H9 (cell line): Measurements from ENCODE around the gene ETFB. TPM values are rescaled to one million over a fixed set of nuclear protein-coding genes. Genes with fewer than 3 reads are reported as not detected.

Experiments
- DNase-seq: peaks from one replicate; pipeline ENCODE4 v3.0.0-alpha.2; 2017
- H2AFZ ChIP-seq: one replicate; pipeline ENCODE4 v1.6.1; 2013; ENCODE audit warnings: mild to moderate bottlenecking, low read length, control low read depth, moderate library complexity
- H2AK5ac ChIP-seq: 2 replicates; pipeline ENCODE4 v1.6.1; 2013; ENCODE audit warnings: low read length, control low read depth, mixed read lengths; ENCODE audit not compliant: insufficient read length
- H2BK120ac ChIP-seq: one replicate; pipeline ENCODE4 v1.6.1; 2013; ENCODE audit warnings: low read depth, mild to moderate bottlenecking, low read length, control low read depth, inconsistent platforms; ENCODE audit not compliant: poor library complexity, severe bottlenecking
- H2BK12ac ChIP-seq: 2 replicates; pipeline ENCODE4 v1.6.1; 2013; ENCODE audit warnings: low read length, control low read depth, mixed read lengths, low read depth; ENCODE audit not compliant: insufficient read length
- H2BK15ac ChIP-seq: 2 replicates; pipeline ENCODE4 v1.6.1; 2013; ENCODE audit warnings: low read depth, low read length, control low read depth
- H2BK20ac ChIP-seq: one replicate; pipeline ENCODE4 v1.6.1; 2013; ENCODE audit warnings: low read depth, mild to moderate bottlenecking, low read length, control low read depth, inconsistent platforms; ENCODE audit not compliant: poor library complexity, severe bottlenecking
- H2BK5ac ChIP-seq: 2 replicates; pipeline ENCODE4 v1.6.1; 2013; ENCODE audit warnings: low read length, control low read depth, mixed read lengths; ENCODE audit not compliant: insufficient read length
- H3K14ac ChIP-seq: 2 replicates; pipeline ENCODE4 v1.6.1; 2013; ENCODE audit warnings: low read length, control low read depth; ENCODE audit not compliant: insufficient read depth
- H3K18ac ChIP-seq: 2 replicates; pipeline ENCODE4 v1.6.1; 2013; ENCODE audit warnings: low read depth, mild to moderate bottlenecking, mixed read lengths, low read length, control low read depth; ENCODE audit not compliant: insufficient read length
- H3K23ac ChIP-seq: 2 replicates; pipeline ENCODE4 v1.6.1; 2013; ENCODE audit warnings: low read length, control low read depth, mixed read lengths, low read depth; ENCODE audit not compliant: insufficient read length
- H3K23me2 ChIP-seq: 2 replicates; pipeline ENCODE4 v1.6.1; 2013; ENCODE audit warnings: low read depth, mild to moderate bottlenecking, mixed read lengths, low read length, control low read depth; ENCODE audit not compliant: insufficient read length, poor library complexity, severe bottlenecking
- H3K27ac ChIP-seq: 2 replicates; pipeline ENCODE4 v1.5.1; 2013; ENCODE audit warnings: low read length, control low read depth, mixed read lengths, low read depth; ENCODE audit not compliant: insufficient read length
- H3K27me3 ChIP-seq: 2 replicates; pipeline ENCODE4 v1.6.1; 2013; ENCODE audit warnings: low read length, control low read depth, inconsistent platforms; ENCODE audit not compliant: insufficient read depth
- H3K4ac ChIP-seq: 2 replicates; pipeline ENCODE4 v1.6.1; 2013; ENCODE audit warnings: low read depth, mild to moderate bottlenecking, control low read depth, inconsistent platforms, low read length, moderate library complexity
- H3K4me1 ChIP-seq: 2 replicates; pipeline ENCODE4 v1.6.1; 2013; ENCODE audit warnings: low read length, control low read depth, inconsistent platforms; ENCODE audit not compliant: insufficient read depth
- H3K4me2 ChIP-seq: 2 replicates; pipeline ENCODE4 v1.6.1; 2013; ENCODE audit warnings: low read length, control low read depth, mixed read lengths; ENCODE audit not compliant: insufficient read length, insufficient read depth
- H3K56ac ChIP-seq: 2 replicates; pipeline ENCODE4 v1.6.1; 2013; ENCODE audit warnings: low read depth, mild to moderate bottlenecking, mixed read lengths, low read length, control low read depth; ENCODE audit not compliant: insufficient read length
- H3K79me1 ChIP-seq: 2 replicates; pipeline ENCODE4 v1.6.1; 2013; ENCODE audit warnings: low read depth, mild to moderate bottlenecking, moderate library complexity, low read length, control low read depth, inconsistent platforms; ENCODE audit not compliant: insufficient read depth, poor library complexity, severe bottlenecking
- H3K79me2 ChIP-seq: 2 replicates; pipeline ENCODE4 v1.6.1; 2013; ENCODE audit warnings: low read length, control low read depth, inconsistent platforms; ENCODE audit not compliant: insufficient read depth
- H3K9ac ChIP-seq: 2 replicates; pipeline ENCODE4 v1.6.1; 2013; ENCODE audit warnings: low read length, control low read depth, mixed read lengths; ENCODE audit not compliant: insufficient read length; ENCODE audit errors: extremely low read depth
- H3K9me3 ChIP-seq: one replicate; pipeline ENCODE4 v1.6.1; 2013; ENCODE audit warnings: low read depth, low read length, inconsistent platforms; ENCODE audit not compliant: control insufficient read depth
- H3T11ph ChIP-seq: one replicate; pipeline ENCODE4 v1.6.1; 2013; ENCODE audit warnings: mild to moderate bottlenecking, low read length, control low read depth, inconsistent platforms
- H4K20me1 ChIP-seq: one replicate; pipeline ENCODE4 v1.6.1; 2013; ENCODE audit not compliant: control insufficient read depth, insufficient read length, insufficient read depth
- H4K5ac ChIP-seq: 2 replicates; pipeline ENCODE4 v1.6.1; 2013; ENCODE audit warnings: low read depth, mild to moderate bottlenecking, mixed read lengths, low read length, control low read depth; ENCODE audit not compliant: insufficient read length
- H4K8ac ChIP-seq: replicated peaks from 2 replicates; pipeline ENCODE4 v1.6.1; 2013; ENCODE audit warnings: low read length, control low read depth, mixed read lengths, low read depth; ENCODE audit not compliant: insufficient read length
- H4K91ac ChIP-seq: 2 replicates; pipeline ENCODE4 v1.6.1; 2013; ENCODE audit warnings: low read depth, mild to moderate bottlenecking, moderate library complexity, mixed read lengths, low read length, control low read depth; ENCODE audit not compliant: insufficient read length
- H3K27ac Mint-ChIP-seq, 3 experiments: 2 replicates in 2 of 3; 3 replicates in 1 of 3; pipeline ENCODE4 v1.8.0; 2020 to 2021; ENCODE audit warnings: mixed read lengths in 3 of 3, mild to moderate bottlenecking in 1 of 3, moderate library complexity in 1 of 3
- H3K27me3 Mint-ChIP-seq: 2 replicates; pipeline ENCODE4 v1.8.0; 2021; ENCODE audit warnings: low read depth, mild to moderate bottlenecking, moderate library complexity, mixed read lengths
- H3K36me3 Mint-ChIP-seq, 3 experiments: 2 replicates in 2 of 3; 3 replicates in 1 of 3; pipeline ENCODE4 v1.8.0; 2020 to 2021; ENCODE audit warnings: low read depth in 3 of 3, mixed read lengths in 3 of 3; ENCODE audit not compliant: insufficient read depth in 1 of 3
- H3K4me1 Mint-ChIP-seq, 2 experiments: 2 replicates each; pipeline ENCODE4 v1.8.0; 2020; ENCODE audit warnings: mixed read lengths in 2 of 2
- H3K4me3 Mint-ChIP-seq, 2 experiments: 2 replicates in 1 of 2; 3 replicates in 1 of 2; pipeline ENCODE4 v1.8.0; 2020 to 2021; ENCODE audit warnings: mild to moderate bottlenecking in 2 of 2, mixed read lengths in 2 of 2, moderate library complexity in 1 of 2
- H3K9me3 Mint-ChIP-seq, 2 experiments: 2 replicates in 1 of 2; 3 replicates in 1 of 2; pipeline ENCODE4 v1.8.0; 2020; ENCODE audit warnings: mild to moderate bottlenecking in 2 of 2, mixed read lengths in 2 of 2, moderate library complexity in 1 of 2
- WGBS: extraction: QIAGEN DNeasy Blood & Tissue Kit; methylation state at CpG from one replicate; pipeline ENCODE4 v1.1.7; 2013; ENCODE audit warnings: missing lambda C conversion rate, low lambda C conversion rate, mixed read lengths; ENCODE audit not compliant: insufficient read length; ENCODE audit errors: extremely low coverage; 5-methylcytosine and 5-hydroxymethylcytosine counted together
- total RNA-seq: library from RNA; stranded (reverse); gene quantifications from 2 replicates; pipeline ENCODE4 v1.2.1, GENCODE V29; 2021
- TF ChIP-seq, protein P1 (sequence below): fragments of 200-600 bp; sonication (generic); conservative IDR thresholded peaks from 3 replicates; pipeline ENCODE4 v1.8.0; 2021; ENCODE audit warnings: antibody characterized with exemption, mild to moderate bottlenecking

Gene ETFB
- total RNA-seq, 1 experiment from 2014 or later = 49.4 TPM

- DNase-seq = no peak
- H2BK120ac ChIP-seq = no peak within 1 kb of the TSS
- peaks cover 6% of the 10 kb centered on the region for H3K23me2 ChIP-seq
- no peak within 1 kb of the TSS for H3K4ac ChIP-seq
- H2BK12ac ChIP-seq = no peak within 1 kb of the TSS
- peaks cover 19% of the 10 kb centered on the region for H3K27me3 Mint-ChIP-seq
- peak within 1 kb of the TSS; percentile 61 to 82 for H3K4me3 Mint-ChIP-seq
- H3K79me1 ChIP-seq = no peaks in the 10 kb centered on the region
- no peak within 1 kb of the TSS for H2AK5ac ChIP-seq
- no peak within 1 kb of the TSS for H3K9ac ChIP-seq
- H3K27me3 ChIP-seq = no peaks in the 10 kb centered on the region
- no peak within 1 kb of the TSS for H3K4me2 ChIP-seq
- no peaks in the 10 kb centered on the region for H3K79me2 ChIP-seq
- H2BK5ac ChIP-seq = no peak within 1 kb of the TSS
- no peak within 1 kb of the TSS for H4K5ac ChIP-seq
- TF ChIP-seq, protein P1, sequence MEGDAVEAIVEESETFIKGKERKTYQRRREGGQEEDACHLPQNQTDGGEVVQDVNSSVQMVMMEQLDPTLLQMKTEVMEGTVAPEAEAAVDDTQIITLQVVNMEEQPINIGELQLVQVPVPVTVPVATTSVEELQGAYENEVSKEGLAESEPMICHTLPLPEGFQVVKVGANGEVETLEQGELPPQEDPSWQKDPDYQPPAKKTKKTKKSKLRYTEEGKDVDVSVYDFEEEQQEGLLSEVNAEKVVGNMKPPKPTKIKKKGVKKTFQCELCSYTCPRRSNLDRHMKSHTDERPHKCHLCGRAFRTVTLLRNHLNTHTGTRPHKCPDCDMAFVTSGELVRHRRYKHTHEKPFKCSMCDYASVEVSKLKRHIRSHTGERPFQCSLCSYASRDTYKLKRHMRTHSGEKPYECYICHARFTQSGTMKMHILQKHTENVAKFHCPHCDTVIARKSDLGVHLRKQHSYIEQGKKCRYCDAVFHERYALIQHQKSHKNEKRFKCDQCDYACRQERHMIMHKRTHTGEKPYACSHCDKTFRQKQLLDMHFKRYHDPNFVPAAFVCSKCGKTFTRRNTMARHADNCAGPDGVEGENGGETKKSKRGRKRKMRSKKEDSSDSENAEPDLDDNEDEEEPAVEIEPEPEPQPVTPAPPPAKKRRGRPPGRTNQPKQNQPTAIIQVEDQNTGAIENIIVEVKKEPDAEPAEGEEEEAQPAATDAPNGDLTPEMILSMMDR = no peak
- no peak within 1 kb of the TSS for H4K8ac ChIP-seq
- no peak within 1 kb of the TSS for H2AFZ ChIP-seq
- peaks cover 23 to 29% of the 10 kb centered on the region in 2 experiments for H3K4me1 Mint-ChIP-seq
- no peak within 1 kb of the TSS for H2BK15ac ChIP-seq
- no peak within 1 kb of the TSS for H2BK20ac ChIP-seq
- H3K27ac ChIP-seq = no peak within 1 kb of the TSS
- H3K9me3 ChIP-seq = no peaks in the 10 kb centered on the region
- H3K18ac ChIP-seq = no peak within 1 kb of the TSS
- H3K27ac Mint-ChIP-seq = peak within 1 kb of the TSS; percentile 32 to 95 (median 65); a peak in 6 of 7 replicates
- no peak within 1 kb of the TSS for H3K56ac ChIP-seq
- no peak within 1 kb of the TSS for H3K23ac ChIP-seq
- no CpG with 5 or more reads among the region's 3 CpGs for WGBS
- H3K36me3 Mint-ChIP-seq = peaks cover 2 to 8% (median 7%) of the 10 kb centered on the region in 3 experiments; a peak in 4 of 7 replicates
- no peak within 1 kb of the TSS for H3K14ac ChIP-seq
- H4K91ac ChIP-seq = no peak within 1 kb of the TSS
- no peaks in the 10 kb centered on the region for H4K20me1 ChIP-seq
- H3T11ph ChIP-seq = no peak within 1 kb of the TSS
- H3K9me3 Mint-ChIP-seq = no peaks in the 10 kb centered on the region; a peak in 1 of 5 replicates
- peaks cover 14% of the 10 kb centered on the region for H3K4me1 ChIP-seq
Measured at GRCh38 chr19:51341976-51342580, 24.1 kb downstream of the ETFB start, which contains the start of gene VSIG10L. Gene VSIG10L, minus strand, starts transcription at chr19:51342139. Its CDS starts 15 bp downstream, at chr19:51342124.
